Measurements from ENCODE around the gene CDIPT. TPM values are rescaled to one million over a fixed set of nuclear protein-coding genes. Genes with fewer than 3 reads are reported as not detected.

The CDIPT gene
- total and polyA plus RNA-seq, 2 of the 4 experiments (the other 2 are of a cell fraction): 47.1 to 100 TPM

DNA sequence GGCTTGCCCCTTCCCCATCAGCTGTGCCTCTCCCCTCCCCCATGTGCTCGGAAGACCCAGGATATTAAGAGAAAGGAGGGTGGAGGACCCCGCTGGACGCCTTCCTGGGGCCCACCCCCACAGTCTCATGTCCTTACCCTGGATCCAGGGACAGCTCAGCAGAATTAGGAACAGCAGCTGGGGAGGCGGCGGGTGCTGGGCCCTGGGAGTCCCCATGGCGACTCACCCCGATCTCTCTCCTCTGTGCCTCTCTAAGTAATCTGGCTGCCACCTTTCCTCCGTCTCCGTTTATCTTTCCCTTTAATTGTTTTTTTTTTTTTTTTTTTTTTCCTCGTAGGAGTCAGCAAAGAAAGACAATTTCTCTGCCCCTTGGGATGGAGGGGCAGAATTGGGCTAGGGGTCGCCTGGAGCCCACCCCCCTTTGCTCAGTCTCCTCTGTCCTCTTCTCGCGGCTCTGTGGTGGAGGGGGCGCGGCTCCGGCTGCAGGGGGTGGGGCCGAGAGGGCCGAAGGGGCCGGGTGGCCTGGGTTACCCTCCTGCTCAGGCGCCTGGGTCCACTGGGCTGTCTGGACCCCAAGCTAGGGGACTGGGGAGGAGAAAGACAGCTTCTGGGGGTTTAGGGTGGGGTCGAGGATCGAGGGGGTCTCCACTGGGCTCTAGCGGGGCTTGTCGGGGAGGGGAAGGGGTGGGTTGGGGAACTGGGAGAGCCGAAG, 35.9 kb upstream of the CDIPT start (continued):
- TF ChIP-seq RFX5 (IDR thresholded peaks at IDR 0.05; ENCODE audit: low read depth, low read length) (no peak), RAD21 (IDR thresholded peaks at IDR 0.05; ENCODE audit: low read length) (no peak)

- Histone ChIP-seq H4K8ac (ENCODE audit: low read depth in 2 of 2, low read length in 2 of 2) (no peak overlapping the region), H3K14ac (replicated peaks; ENCODE audit: low read depth, low read length) (no peak overlapping the region), H3K9me1 (ENCODE audit: insufficient read depth, low read length) (no peaks in the 10 kb centered on the region; the same call in 1 of the 2 replicates), H3K4me2 (ENCODE audit: low read depth, low read length) (peak overlapping the region; percentile 77), H3K18ac (ENCODE audit: low read depth, low read length) (no peak overlapping the region), H3K4me1 (ENCODE audit: control insufficient read depth, insufficient read depth, low read length) (peaks cover 10% of the 10 kb centered on the region), H3K27ac (ENCODE audit: insufficient read depth, low read length) (no peak overlapping the region), H3K4me3 (ENCODE audit: insufficient read depth, low read depth, low read length) (peak overlapping the region; percentile 47), H2AK5ac (ENCODE audit: low read depth, low read length) (no peak overlapping the region), H4K91ac (ENCODE audit: insufficient read depth, low read depth, low read length) (no peak overlapping the region), H2BK20ac (ENCODE audit: low read depth, low read length) (no peak overlapping the region), H3K36me3 (ENCODE audit: control insufficient read depth, insufficient read depth, low read length) (0 out of 2 replicates have a peak, but pooled peaks cover 2% of the 10 kb centered on the region), H2AFZ (replicated peaks; ENCODE audit: low read length, poor library complexity) (peak overlapping the region; percentile 72), H4K5ac (ENCODE audit: low read depth, low read length) (no peak overlapping the region), H3K9me3 (ENCODE audit: control insufficient read depth, insufficient read depth, low read length) (no peaks in the 10 kb centered on the region), H2BK15ac (ENCODE audit: low read depth, low read length) (no peak overlapping the region), H2BK120ac (ENCODE audit: low read depth, low read length) (no peak overlapping the region), H3K79me1 (ENCODE audit: low read depth in 1 of 2, low read length in 2 of 2) (peaks cover 4 to 19% of the 10 kb centered on the region in 2 experiments; a peak in 3 of 4 replicates), H3K56ac (ENCODE audit: extremely low read depth, insufficient read depth, low read length) (no peak overlapping the region), H3K4ac (ENCODE audit: low read depth, low read length) (no peak overlapping the region), H3K27me3 (ENCODE audit: control insufficient read depth, insufficient read depth, low read length) (peaks cover 5% of the 10 kb centered on the region; the same call in 1 of the 2 replicates), H3K9ac (ENCODE audit: low read depth, low read length) (peak overlapping the region; percentile 55), H2AK9ac (replicated peaks; ENCODE audit: low read depth, low read length, poor library complexity) (no peak overlapping the region), H3K23ac (ENCODE audit: low read depth, low read length) (no peak overlapping the region), H4K20me1 (ENCODE audit: insufficient read depth, low read length) (peaks cover 7% of the 10 kb centered on the region; the same call in 1 of the 2 replicates), H2BK5ac (ENCODE audit: low read depth, low read length, poor library complexity, severe bottlenecking) (no peak overlapping the region)
- CTCF ChIA-PET: no interaction called here
- no peak for TF ChIP-seq RAD21 (IDR thresholded peaks at IDR 0.05; ENCODE audit: low read length)
- TF ChIP-seq BHLHE40 (IDR thresholded peaks at IDR 0.05; ENCODE audit: low read depth, low read length): no peak
- no peak for TF ChIP-seq CEBPB (IDR thresholded peaks at IDR 0.05; ENCODE audit: low read depth, low read length)
- intact Hi-C loops (cut with micrococcal nuclease): no loop called here
- ATAC-seq (ENCODE audit: low read depth) (no peak), DNase-seq (no peak)
- no CpG with 5 or more reads among the region's 9 CpGs for WGBS, 2 experiments (ENCODE audit: extremely low coverage in 2 of 2, insufficient read length in 1 of 2)
- dilution Hi-C loops (cut with HindIII; ENCODE audit: low sequenced_read_pairs, unreplicated experiment): no loop called here
- no TSS peak for BruUV-seq (replicated peaks)
- POLR2A ChIA-PET (ENCODE audit: unreplicated experiment): no interaction called here
- in situ Hi-C loops (cut with MboI; ENCODE audit: low sequenced_read_pairs): no loop called here
These were observed 35.2 kb upstream of the CDIPT start for GRCh38 chr16:29898135-29898803.

Measured in IMR-90 (cell line).